Aorta (tissue), 5 donors: ENCODE results near the gene IQSEC3. TPM values are rescaled to one million over a fixed set of nuclear protein-coding genes. Genes with fewer than 3 reads are reported as not detected.

Experiments
- ATAC-seq: fragments of 200-7000 bp; cut with Tn5 transposase; one replicate; pipeline ENCODE4 v1.9.1; 2022; ENCODE audit warnings: moderate library complexity; ENCODE audit not compliant: low FRiP score
- DNase-seq, 2 donors: peaks; one replicate each; pipeline ENCODE4 v3.0.0-alpha.2; 2020
- H3K27ac ChIP-seq, 2 donors: one replicate each; pipeline ENCODE4 v1.5.1; 2013; ENCODE audit warnings: low read length in 2 of 2, mild to moderate bottlenecking in 2 of 2, moderate library complexity in 2 of 2, control low read depth in 1 of 2, inconsistent platforms in 1 of 2, low read depth in 1 of 2
- H3K27me3 ChIP-seq, 2 donors: one replicate each; pipeline ENCODE4 v1.6.1; 2013; ENCODE audit warnings: control low read depth in 1 of 2, low read length in 1 of 2, mild to moderate bottlenecking in 1 of 2, moderate library complexity in 1 of 2; ENCODE audit not compliant: insufficient read depth in 2 of 2, control insufficient read depth in 1 of 2
- H3K36me3 ChIP-seq, 2 donors: one replicate each; pipeline ENCODE4 v1.6.1; 2013; ENCODE audit warnings: control low read depth in 1 of 2, low read length in 1 of 2, mild to moderate bottlenecking in 1 of 2; ENCODE audit not compliant: insufficient read depth in 2 of 2, control insufficient read depth in 1 of 2
- H3K4me1 ChIP-seq, 2 donors: one replicate each; pipeline ENCODE4 v1.6.1; 2013; ENCODE audit warnings: low read length in 2 of 2, control low read depth in 1 of 2, mild to moderate bottlenecking in 1 of 2, moderate library complexity in 1 of 2; ENCODE audit not compliant: insufficient read depth in 2 of 2, control insufficient read depth in 1 of 2
- H3K4me3 ChIP-seq, 2 donors: one replicate each; pipeline ENCODE4 v1.5.1; 2013; ENCODE audit warnings: low read length in 2 of 2, control low read depth in 1 of 2, mild to moderate bottlenecking in 1 of 2
- H3K9me3 ChIP-seq: one replicate; pipeline ENCODE4 v1.6.1; 2013; ENCODE audit warnings: mild to moderate bottlenecking, low read length; ENCODE audit not compliant: control insufficient read depth
- WGBS, 2 donors: extraction: QIAGEN DNeasy Blood & Tissue Kit; methylation state at CpG; one replicate each; pipeline ENCODE4 v1.1.7; 2013; 5-methylcytosine and 5-hydroxymethylcytosine counted together
- intact Hi-C, 2 donors: fragments of 100-400 bp; cut with DNase I; formaldehyde crosslinking; loops; one replicate each; pipeline versions ENCODE4 v1.14.2 to v1.15.0; 2022
- polyA plus RNA-seq, 2 donors: library from polyadenylated mRNA; stranded (reverse); fragments of 200-250 nt; gene quantifications; one replicate each; pipeline ENCODE4 v1.2.3, GENCODE V29; 2013
- total RNA-seq, 2 donors: library from RNA; stranded (reverse); fragmentation: NEBNext Ultra II Directional; extraction: Animal tissue kit (Norgen Biotek cat#: 25700); gene quantifications; one replicate each; pipeline ENCODE4 v1.2.1, GENCODE V29; 2021
- donor health status: healthy with polysubstance abuse.
- donor health status: Bipolar disorder and iron deficiency.
- donor health status: DM: no; HTN: no; CAD: no.
- donor health status: DM: no; HTN: no; CAD: no.
- donor health status: DM: yes; HTN: yes; CAD: no.

The IQSEC3 gene
- total and polyA plus RNA-seq, 4 donors: 0.15 to 6.4 (median 3.0) TPM; not detected in 1

- H3K27me3 ChIP-seq: no peaks in the 10 kb centered on the region
- no peaks in the 10 kb centered on the region for H3K4me1 ChIP-seq
- H3K9me3 ChIP-seq: no peaks in the 10 kb centered on the region
- ATAC-seq (no peak), DNase-seq (no peak)
- WGBS, 2 donors: 58 to 61% methylated on average over 9 of the region's 9 CpGs
- H3K36me3 ChIP-seq: no peaks in the 10 kb centered on the region
- intact Hi-C loops: no loop called here
- no peak overlapping the region for H3K27ac ChIP-seq
- H3K4me3 ChIP-seq: no peak overlapping the region
These were observed 132.1 kb downstream of the IQSEC3 start for GRCh38 chr12:198705-199104.

- DNase-seq (peak in 1 of 2 donors; percentile 32), ATAC-seq (no peak)
- no peaks in the 10 kb centered on the region for H3K4me1 ChIP-seq
- intact Hi-C loops: no loop called here
- no peaks in the 10 kb centered on the region for H3K27me3 ChIP-seq
- H3K36me3 ChIP-seq: no peaks in the 10 kb centered on the region
- no peak overlapping the region for H3K27ac ChIP-seq
- WGBS, 2 donors: 78 to 80% methylated on average over 8 of the region's 8 CpGs
- H3K9me3 ChIP-seq: no peaks in the 10 kb centered on the region
- no peak overlapping the region for H3K4me3 ChIP-seq
These were observed 134.8 kb downstream of the IQSEC3 start for GRCh38 chr12:201361-201760.

DNA sequence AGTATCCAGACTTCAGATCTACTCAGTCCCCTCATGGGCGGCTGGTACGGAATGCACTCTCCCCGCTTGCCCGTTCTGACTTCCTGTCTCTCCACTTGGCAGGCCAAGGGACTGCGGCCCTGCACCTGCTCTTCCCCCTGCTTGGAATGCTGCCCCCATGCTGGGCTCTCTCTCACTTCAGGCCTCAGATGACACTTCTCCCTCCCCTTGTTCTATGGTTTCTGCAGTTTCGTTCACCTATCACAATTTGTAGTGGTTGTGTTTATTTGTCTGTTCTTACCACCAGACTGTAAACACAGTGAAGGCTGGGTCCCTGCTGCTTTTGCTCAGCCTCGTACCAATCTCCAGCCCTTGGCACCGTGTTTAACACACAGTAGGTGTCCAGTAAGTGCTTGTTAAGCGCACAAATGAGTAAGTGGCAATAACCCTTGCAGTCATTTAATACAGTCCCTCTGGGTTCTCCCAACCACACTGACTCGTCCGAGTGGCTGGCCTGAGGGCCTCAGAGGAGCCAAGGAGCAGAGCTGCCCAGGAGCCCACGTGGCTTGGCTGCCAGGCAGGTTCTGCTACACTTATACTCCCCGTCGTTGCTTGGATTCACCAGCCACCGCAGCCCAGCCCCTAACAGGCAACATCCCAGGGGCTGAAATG is 135.6 kb downstream of the IQSEC3 start:
- Histone ChIP-seq H3K27me3 (no peaks in the 10 kb centered on the region), H3K9me3 (no peaks in the 10 kb centered on the region), H3K36me3 (no peaks in the 10 kb centered on the region), H3K27ac (no peak overlapping the region), H3K4me3 (no peak overlapping the region), H3K4me1 (no peaks in the 10 kb centered on the region)
- 43 to 49% methylated on average over 15 of the region's 15 CpGs for WGBS, 2 donors
- no peak for ATAC-seq
- intact Hi-C loops: no loop called here
- DNase-seq: peak in 1 of 2 donors; percentile 68

GRCh38 chr12:203074-203461 is 136.5 kb downstream of the IQSEC3 start:
- peak overlapping the region; percentile 22 to 35 for H3K4me3 ChIP-seq
- H3K27me3 ChIP-seq: no peaks in the 10 kb centered on the region
- no peak for ATAC-seq
- no peak overlapping the region for H3K27ac ChIP-seq
- no peak for DNase-seq
- H3K36me3 ChIP-seq: no peaks in the 10 kb centered on the region
- no peaks in the 10 kb centered on the region for H3K9me3 ChIP-seq
- H3K4me1 ChIP-seq: no peaks in the 10 kb centered on the region
- intact Hi-C loops: no loop called here
- 60% methylated on average over 16 of the region's 16 CpGs for WGBS, 2 donors

DNA sequence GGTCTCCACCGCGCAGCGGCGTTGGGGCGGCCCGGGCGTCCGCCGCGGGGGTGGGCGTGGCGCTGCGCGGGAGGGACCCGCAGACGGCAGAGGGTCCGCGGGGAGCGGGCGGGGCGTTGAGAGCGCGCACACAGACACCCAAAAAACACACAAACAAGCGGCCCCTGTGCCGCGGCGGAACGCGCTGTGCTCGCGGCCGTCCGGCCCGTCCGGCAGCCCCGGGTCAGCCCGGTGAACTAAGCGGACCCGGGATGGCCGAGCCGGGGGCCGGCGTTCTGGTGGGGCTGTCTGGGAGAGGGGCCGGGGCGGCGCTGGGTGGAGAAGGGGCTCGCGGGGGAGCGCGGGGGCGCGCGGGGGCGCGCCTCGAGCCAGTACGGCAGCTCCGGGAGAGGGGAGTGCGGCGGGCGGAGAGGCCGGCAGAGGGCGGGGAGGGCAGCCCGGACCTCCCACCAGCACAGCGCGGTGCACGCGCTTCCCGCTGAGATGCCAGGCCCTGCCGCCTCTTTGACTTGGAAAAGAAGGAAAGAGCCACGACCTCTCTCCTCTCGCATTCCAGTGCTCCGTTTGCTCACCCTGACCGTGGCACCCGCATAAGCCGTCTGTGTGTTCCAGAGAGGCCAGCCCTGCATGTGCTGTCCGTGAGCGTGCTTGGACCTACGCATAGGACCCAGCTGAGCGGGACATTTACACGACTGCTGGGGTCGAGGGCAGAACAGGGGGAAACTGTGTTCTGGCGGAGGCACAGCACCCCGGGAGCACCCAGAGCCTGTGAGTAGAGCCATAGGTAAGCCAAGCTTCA is 137.1 kb downstream of the IQSEC3 start:
- DNase-seq (peak in 1 of 2 donors; percentile 76), ATAC-seq (peak; percentile 57)
- H3K4me3 ChIP-seq: peak overlapping the region; percentile 22 to 35
- no peaks in the 10 kb centered on the region for H3K4me1 ChIP-seq
- H3K27ac ChIP-seq: no peak overlapping the region
- H3K27me3 ChIP-seq: no peaks in the 10 kb centered on the region
- H3K9me3 ChIP-seq: no peaks in the 10 kb centered on the region
- H3K36me3 ChIP-seq: no peaks in the 10 kb centered on the region
- 18 to 27% methylated on average over 58 to 84 of the region's 84 CpGs for WGBS, 2 donors
- intact Hi-C loops: no loop called here

GRCh38 chr12:204261-204678 is 137.7 kb downstream of the IQSEC3 start:
- H3K4me3 ChIP-seq: no peak overlapping the region
- H3K27me3 ChIP-seq: no peaks in the 10 kb centered on the region
- no peaks in the 10 kb centered on the region for H3K4me1 ChIP-seq
- WGBS, 2 donors: 86 to 89% methylated on average over 11 of the region's 11 CpGs
- DNase-seq (peak in 1 of 2 donors; percentile 59), ATAC-seq (no peak)
- intact Hi-C loops: no loop called here
- no peaks in the 10 kb centered on the region for H3K36me3 ChIP-seq
- H3K9me3 ChIP-seq: no peaks in the 10 kb centered on the region
- H3K27ac ChIP-seq: no peak overlapping the region

GRCh38 chr12:205026-205425 is 138.5 kb downstream of the IQSEC3 start:
- WGBS, 2 donors: 87 to 88% methylated on average over 4 of the region's 4 CpGs
- no peaks in the 10 kb centered on the region for H3K36me3 ChIP-seq
- ATAC-seq (no peak), DNase-seq (peak in 1 of 2 donors; percentile 10)
- no peak overlapping the region for H3K4me3 ChIP-seq
- no peaks in the 10 kb centered on the region for H3K4me1 ChIP-seq
- H3K9me3 ChIP-seq: no peaks in the 10 kb centered on the region
- intact Hi-C loops: no loop called here
- H3K27me3 ChIP-seq: no peaks in the 10 kb centered on the region
- H3K27ac ChIP-seq: no peak overlapping the region

DNA sequence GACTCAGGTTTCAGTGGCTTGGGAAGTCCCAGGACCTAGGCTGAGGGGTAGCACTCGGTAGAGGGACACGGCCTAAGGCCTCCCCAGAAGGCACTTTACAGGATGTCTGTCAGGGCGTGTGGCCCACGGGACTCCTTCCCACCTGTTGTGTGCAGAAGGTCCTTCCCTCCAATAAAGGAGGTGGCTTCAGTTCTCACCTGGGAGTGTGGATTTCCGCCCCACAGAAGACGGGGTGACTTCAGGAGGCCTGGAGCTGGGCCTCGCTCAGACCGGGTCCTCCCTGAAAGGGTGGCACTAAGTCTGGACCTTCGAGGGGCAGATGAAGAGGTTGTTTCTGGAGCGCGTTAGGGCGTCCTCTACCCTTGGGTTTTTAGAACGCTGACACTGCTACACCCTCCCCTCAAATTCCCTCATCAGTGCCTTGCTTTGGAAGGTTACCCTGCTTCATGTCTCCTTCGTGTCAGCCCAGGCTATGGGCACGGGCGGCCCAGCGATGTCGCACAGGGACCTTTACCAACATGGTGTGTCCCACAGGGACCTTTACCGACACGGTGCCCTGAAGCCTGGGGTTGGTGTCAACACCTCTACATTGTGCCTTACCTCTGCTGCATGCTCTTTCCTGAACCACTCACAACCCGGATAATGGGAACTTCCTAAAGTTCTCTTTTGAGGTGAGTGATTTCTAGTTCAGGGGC is 140.3 kb downstream of the IQSEC3 start:
- H3K9me3 ChIP-seq: no peaks in the 10 kb centered on the region
- H3K36me3 ChIP-seq: no peaks in the 10 kb centered on the region
- ATAC-seq: no peak
- no peak overlapping the region for H3K4me3 ChIP-seq
- 90 to 92% methylated on average over 21 of the region's 21 CpGs for WGBS, 2 donors
- no peaks in the 10 kb centered on the region for H3K27me3 ChIP-seq
- peak in 1 of 2 donors; percentile 56 for DNase-seq
- no peaks in the 10 kb centered on the region for H3K4me1 ChIP-seq
- H3K27ac ChIP-seq: no peak overlapping the region
- intact Hi-C loops: no loop called here
